ENCODE results near the gene APH1B.

- no peak for TF ChIP-seq CTCF (IDR thresholded peaks at IDR 0.05; ENCODE audit: low read depth, low read length)
- TF ChIP-seq EZH2phosphoT487 (IDR thresholded peaks at IDR 0.05; ENCODE audit: low read depth) = no peak
These were observed 77.6 kb downstream of the APH1B start for GRCh38 chr15:63354821-63355650.

Data from OCI-LY3 (cell line).